GM21515 (cell line): ENCODE measurements around the gene SYNGR1.

Source experiments
- ATAC-seq: cut with Tn5 transposase; IDR thresholded peaks from one replicate; pipeline ENCODE4 v1.9.1; 2021; ENCODE audit not compliant: unreplicated experiment

The SYNGR1 gene, protein sequence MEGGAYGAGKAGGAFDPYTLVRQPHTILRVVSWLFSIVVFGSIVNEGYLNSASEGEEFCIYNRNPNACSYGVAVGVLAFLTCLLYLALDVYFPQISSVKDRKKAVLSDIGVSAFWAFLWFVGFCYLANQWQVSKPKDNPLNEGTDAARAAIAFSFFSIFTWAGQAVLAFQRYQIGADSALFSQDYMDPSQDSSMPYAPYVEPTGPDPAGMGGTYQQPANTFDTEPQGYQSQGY

DNA sequence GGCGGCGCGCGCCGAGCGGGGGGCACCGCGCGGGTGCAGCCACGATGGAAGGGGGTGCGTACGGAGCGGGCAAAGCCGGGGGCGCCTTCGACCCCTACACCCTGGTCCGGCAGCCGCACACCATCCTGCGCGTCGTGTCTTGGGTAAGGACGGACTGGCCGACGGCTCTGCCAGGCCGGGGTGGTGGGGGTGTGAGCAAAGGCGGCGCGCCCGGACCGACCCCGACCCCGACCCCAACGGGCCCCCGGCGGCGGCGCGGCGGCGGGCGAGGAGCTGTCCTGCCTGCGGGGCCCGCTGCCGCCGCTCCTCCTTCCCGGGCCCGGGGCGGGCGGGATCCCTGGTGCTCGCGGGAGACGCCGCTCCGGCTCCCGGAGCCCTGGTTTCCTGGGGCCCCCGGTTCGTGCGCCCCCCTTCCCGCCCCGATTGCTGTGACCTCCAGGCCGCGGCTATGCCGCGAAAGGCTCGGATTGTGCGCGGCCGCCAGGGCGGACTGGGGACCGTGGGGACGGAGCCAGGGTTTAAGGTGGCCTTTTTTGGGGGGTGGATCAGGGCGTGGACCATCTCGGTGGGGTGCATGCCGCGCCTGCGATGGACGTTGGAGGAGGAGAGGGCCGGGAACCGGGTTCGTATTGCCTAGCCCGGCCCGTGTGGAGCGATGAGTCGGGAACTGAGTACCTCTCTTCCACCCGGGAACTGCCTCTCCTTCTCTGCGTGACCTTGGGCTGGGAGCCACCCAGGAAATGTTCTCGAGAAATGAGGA is at the start of gene SYNGR1:
Gene SYNGR1, plus strand, starts transcription at position 25 of the 760 bp plus-strand sequence. Its CDS starts 20 bp downstream, at position 45.
- no peak for ATAC-seq

DNA sequence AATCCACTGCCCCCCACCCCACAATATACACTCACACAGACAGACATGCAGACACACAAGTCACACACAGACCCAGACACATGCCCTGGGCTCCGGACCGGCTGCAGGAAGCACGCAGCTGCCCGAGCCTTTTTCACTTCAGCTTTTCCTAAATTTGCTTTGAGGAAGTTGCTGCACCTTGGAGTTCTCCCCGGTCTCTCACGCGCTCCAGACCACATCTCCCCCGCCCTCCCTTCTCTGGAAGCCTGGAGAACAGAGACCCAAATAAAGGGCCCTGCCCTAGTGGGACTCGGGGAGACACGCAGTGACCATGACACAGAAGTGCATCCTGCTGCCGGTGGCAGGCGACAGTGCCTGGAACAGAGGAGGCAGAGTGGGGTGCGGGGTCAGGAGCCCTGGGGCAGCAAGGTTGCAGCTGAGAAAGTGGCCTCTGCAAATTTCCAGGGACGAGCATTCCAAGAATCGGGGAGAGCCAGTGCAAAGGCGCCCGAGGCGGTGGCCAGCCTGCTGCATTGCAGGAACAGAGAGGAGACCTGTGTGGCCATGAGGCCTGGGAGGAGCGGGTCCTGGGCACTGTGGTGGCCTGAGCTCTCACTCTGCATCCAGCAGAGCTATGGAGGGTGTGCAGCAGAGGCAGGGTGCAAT is 49.5 kb upstream of the SYNGR1 start:
- ATAC-seq, result no peak

DNA sequence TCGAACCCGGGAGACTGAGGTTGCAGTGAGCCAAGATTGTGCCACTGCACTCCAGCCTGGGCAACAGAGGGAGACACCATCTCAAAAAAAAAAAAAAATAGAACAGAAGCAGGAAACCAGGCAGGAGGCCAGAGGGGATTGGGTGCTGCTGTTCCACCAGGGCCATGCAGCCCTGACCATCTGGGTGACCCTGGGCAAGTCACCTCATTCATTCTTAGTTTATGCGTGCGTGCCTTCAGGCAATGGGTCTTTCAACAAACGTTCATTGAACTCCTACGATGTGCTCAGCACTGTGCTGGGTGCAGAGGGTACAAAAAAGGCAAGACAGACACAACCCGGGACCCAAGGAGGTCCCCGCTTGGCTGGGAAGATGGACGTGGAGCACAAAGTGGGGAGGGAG is 48.7 kb upstream of the SYNGR1 start:
- ATAC-seq, result no peak

DNA sequence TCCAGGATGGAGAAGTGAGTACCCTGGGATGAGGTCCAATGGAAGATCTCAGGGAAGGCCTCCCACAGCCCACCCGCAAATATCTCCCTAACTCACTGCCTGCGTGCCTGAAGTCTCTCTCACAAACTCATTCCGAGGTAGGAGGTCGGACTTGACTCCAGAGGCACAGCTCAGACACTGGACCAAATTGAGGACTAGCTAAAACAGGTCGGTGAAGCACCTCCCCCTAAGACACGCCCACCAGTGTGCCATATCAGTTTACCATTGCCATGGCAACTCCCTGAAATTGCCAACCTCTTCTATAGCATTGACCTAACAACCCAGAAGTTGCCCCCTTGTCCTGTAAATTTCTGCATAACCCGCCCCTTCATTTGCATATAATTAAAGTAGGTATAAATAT is 47.9 kb upstream of the SYNGR1 start:
- ATAC-seq, result no peak

DNA sequence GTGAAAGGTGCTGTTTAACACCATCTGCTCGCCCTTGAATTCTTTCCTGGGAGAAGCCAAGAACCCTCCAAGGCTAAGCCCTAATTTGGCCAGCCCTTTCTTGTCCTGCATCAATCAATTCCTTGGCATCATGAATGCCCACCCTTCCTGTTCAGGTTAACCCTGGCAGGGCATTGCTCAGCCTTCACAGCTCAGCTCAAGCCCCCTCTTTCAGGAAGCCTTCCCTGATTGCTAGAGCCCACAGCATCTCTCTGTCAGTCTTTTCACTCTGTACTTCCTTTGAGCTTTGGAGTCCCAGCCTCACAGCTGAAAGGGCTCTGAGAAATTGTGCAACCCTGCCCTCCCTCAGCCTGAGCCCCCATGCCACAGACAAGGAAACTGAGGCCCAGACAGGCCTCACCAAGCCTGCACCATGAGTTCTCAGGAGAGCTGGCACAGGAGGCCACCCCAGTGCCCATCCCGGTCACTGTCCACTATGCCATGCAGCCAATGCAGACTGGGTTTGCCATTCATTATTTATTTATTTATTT is 47.3 kb upstream of the SYNGR1 start:
- no peak for ATAC-seq

DNA sequence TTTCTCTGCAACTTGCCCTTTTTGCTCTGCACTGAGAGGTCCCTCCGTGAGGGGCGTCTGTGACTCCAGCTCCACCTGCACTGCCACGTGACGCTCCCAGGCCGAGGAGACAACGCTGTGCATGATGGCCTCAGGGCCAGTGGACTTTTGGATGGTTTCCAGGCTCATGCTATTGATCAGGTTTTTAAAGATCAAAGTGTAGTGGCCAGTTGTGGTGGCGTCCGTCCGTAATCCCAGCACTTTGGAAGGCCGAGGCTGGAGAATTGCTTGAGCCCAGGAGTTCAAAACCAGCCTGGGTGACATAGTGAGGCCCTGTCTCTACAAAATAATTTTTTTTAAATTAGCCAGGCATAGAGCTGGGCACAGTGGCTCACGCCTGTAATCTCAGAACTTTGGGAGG is 46.4 kb upstream of the SYNGR1 start:
- ATAC-seq, result no peak

DNA sequence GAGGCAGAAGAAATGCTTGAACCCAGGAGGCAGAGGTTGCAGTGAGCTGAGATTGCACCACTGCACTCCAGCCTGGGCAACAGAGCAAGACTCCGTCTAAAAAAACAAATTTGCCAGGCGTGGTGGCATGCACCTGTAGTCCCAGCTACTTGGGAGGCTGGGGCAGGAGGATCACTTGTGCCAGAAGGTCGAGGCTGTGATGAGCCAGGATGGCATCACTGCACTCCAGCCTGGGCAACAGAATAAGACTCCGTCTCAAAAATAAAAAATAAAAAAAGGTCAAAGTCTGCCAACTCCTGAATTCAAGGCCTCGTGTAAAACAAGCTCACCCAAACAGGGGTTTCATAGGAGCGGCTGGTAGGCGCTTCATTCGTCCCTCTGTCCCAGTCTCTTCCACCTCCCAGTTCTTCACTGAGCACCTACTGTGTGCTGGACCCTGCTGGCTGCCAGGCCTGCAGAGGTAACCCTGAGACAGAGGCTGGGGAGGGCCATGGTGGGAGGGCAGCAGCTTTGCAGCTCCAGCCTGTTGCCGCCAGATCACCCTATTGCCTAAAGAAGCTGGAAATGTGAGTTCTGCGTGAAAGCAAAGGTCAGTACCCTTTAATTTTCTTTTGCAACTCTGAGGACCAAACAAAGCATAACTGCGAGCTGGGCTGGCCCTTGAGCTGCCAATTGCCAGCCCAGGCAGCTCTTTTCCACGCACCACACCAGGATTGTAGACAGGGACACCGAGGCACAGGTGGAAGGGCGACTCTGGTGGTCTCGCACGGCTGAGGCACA is 45.7 kb upstream of the SYNGR1 start:
- no peak for ATAC-seq

DNA sequence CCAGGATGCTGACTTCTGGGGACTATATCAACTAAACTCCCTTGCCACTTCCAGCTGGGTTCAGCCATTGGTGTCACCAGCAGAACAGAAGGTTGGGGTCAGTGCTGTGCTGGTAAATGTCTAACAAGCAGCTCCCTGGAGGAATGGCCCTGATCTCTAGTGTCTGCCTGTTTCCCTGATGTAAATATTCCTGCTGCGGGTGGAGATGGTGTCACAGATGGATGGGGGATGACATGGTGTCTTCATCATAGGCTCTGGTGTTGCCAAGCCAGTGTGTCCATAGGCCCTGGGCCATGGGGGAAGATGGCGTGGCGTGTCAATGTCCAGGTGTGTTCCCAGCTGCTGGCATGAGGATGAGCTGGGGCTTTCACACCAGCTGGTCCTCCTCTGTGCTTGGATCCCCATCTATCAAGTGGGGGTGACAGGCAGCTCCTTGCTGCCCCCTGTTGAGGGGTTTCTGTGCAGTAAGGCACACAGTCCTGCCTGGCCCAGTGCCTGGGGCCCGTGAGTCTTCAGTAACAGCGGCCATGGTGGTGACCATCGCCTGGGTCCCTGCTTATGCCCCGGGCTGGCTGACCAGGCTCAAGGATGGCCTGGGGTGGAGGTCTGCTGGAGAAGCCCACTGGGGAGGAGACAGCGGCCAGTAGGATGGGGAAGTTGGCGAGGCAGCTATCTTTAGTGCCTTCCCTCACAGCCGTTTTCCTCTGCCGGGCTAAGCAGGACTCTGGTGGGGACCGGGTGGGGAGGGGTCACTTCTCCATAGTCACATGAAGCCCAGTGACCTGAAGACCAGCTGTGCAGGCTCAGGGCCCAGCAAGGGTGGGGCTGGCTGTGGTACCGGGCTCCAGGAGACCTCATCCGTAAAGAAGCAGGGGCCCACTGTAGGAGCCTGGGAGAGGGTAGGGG is 43.1 kb upstream of the SYNGR1 start:
- no peak for ATAC-seq

DNA sequence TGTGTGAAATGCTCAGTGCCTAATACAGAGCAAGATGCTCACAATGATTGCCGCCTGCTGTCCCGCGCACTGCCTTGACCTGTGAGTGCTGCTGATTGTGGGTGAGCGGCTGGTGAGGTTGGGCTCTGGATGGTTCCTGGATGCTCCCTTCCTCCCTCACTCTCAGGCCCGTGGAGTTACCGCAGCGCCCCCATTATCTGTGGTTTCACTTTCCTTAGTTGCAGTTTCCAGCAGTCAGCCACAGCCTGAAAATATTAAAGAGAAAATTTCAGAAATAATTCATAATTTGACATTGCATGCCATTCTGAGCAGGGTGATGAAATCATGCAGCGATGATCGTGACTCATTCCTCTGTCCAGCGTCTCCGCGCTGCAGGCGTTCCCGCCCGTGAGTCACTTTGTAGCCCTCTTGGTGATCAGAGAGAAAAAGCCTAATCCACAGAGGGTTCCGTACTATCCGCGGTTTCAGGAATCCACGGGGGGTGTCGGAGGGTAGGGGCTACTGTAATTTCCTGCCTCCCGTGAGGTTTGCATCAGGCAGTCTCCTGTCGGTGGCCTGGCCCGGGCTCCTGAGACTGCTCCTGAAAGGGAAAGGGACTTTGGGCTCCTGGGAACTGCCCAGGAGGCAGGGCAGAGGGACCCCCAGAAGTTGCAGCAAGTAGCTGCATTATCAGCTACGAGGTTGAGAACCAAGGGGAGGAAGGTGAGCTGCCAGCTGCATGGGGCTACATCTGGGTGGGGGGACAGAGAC is 41.0 kb upstream of the SYNGR1 start:
- no peak for ATAC-seq

DNA sequence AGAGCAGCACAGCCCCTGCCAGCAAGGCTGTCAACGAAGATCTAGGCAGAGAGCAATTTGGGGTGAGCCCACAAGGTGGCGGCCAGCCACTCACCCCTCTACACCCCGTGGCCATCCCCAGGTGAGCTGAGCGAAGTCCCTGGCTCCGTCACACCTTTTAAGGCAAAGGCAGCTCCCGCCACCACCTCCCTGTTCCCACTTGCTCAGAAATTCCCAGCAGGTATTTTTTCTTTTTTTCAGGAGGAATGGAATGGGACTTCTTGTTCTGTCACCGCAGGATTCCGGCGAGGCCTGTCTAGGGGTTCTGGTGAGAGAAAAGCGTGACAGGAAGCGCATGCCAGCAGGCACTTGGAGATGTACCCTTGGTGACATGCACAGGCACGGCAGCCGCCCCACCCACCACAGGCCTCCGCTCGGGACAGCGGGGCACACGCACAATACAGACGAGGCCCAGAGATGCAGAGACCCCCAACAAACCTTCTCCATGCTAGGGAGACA is 40.4 kb upstream of the SYNGR1 start:
- ATAC-seq, result no peak

DNA sequence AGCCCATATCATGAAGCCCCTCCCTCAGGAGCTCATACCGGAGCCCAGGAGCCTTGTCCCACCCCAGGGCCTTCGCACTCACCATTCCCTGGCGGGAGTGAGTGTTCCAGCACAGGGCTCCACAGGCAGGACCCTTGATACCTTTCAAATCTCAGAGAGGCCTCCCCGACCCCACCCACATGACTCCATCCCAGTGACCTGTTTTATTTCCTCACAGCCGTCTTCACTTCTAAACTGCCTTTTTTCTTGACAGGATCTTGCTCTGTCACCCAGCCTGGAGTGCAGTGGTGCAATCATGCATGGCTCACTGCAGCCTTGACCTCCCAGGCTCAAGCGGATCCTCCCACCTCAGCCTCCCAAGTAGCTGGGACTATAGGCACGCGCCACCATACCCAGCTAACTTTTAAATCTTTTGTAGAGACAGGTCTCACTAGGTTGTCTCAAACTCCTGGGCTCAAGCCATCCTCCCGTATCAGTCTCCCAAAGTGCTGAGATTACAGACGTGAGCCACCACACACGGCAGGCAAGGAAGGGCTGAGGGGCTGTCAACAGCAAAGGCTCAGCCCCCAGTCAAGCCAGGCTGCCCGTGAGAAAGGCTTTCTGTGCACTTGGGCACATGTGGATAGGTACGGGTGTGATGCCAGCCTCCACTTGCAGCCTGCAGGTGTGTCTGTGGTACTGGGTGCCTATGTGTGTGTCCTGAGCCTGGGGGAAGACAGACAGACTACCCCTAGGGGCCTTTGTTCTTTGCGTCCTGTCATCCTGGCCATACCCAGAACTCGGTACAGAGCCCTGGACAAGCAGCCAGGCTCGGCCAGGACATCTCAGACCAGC is 39.7 kb upstream of the SYNGR1 start:
- ATAC-seq, result no peak

DNA sequence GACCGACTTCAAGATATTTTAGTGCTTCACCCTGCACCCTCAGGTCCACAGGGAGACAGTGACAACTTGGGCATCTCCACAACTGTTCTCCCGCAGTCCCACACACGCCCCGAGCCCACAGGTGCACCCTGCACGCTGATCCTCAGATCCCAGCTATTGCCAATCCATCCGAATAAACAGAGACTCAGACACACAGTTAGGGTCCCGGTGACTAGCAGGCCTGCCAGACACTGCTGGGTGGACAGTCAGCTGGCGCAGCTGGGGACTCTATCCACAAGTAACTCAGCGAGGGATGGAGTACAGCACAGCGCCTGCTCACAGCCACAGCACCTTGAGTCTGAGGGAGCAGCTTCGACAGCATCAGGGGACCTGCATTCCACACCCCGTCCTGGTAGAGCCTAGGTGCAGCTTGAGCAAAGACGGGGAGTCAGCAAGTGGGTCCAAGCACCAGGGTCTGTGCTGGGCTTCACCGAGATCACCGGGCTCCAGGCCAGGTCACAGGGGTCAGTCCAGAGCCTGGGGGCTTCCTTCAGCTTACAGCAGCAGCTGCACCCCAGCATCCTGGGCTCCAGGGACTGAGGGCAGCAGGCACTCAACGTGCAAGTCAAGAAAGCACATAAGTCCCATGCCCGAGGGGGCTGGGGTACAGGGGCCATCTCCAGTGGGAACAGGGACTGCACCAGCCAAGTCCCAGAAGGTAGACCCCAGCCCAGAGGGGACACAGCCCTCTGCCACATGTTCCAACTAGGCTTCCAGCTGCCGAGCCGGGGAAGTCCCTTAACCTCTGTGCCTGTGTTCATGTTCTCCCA is 38.0 kb upstream of the SYNGR1 start:
- no peak for ATAC-seq

DNA sequence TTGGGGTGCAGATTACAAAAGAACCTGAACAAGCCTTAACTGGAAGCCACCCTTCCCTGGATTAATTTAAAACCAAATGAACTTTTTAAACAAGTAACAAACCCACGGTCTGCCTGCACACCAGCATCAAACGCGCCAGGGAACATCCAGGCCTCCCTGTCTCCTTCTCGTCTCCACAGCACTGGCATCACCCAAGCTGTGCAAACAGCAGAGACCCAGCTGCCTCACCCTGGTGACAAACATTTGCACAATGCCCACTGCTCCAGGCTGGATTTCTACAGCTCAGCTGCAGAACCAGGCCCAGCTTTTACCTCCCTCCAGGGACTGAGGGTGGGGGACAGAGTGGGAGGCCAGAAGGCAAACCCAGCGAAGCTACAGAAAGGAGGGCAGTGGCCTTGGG is 37.4 kb upstream of the SYNGR1 start:
- no peak for ATAC-seq

DNA sequence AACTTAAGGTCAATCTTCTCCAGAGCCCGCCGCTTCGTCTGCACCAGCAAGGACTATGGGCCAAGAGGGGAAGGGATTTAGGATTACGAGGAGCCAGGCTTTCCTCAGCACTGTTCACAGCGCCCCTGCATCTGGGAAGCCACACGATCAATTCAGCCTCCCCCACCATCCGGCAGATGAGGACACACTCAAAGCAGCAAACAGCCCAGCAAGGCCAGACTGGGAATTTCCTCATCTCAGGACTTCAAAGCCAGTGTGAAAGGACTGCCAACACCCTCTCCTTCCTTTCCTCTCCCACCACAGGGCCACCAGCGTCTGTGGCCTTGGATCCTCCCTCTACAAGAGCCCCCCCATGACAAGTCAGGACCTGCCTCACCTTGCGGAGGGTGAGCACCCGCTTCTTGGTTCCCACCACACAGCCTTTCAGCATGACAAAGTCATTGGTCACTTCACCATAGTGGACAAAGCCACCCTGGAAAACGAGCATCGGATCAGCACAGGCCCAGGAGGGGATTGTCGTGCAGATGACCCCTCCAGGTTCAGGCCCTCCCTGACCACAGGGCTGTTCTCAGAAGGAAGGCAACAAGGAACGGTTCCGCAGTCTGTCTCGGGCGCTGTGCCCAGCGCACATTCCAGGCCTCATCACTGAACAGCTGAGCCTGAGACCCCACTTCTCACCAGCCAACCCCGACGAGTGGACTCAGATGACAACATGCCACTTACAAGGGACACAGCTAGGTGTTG is 36.4 kb upstream of the SYNGR1 start:
- ATAC-seq, result no peak

DNA sequence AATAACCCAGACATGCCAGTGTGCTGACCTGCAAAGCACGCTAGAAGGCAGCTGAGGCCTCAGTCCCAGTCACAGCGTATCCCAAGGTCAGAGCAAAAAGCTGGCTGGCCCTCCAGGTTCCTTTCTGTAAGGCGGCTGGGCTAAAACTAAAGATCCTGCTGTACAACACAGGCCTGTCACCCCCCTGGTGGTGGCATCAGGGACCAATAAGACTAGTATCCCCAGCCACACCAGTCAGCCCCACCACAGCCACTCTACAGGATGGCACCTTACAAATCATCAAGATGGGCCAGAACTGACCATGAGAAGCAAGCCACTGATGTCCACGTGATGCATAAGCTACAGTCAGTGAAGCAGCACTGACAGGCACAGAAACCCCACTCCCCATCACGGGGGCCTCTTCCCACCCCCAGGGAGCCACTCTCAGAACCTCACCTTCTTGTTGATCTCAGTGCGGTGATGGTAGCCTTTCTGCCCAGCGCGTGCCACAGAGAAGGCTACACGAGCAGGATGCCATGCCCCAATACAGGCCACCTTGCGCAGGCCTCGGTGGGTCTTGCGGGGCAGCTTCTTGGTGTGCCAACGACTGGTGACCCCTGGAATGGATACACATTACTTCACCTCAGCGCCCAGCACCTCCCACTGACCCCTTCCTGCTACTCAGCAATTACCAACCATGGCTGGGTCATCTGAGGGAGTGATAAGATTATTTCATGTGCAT is 35.4 kb upstream of the SYNGR1 start:
- no peak for ATAC-seq

DNA sequence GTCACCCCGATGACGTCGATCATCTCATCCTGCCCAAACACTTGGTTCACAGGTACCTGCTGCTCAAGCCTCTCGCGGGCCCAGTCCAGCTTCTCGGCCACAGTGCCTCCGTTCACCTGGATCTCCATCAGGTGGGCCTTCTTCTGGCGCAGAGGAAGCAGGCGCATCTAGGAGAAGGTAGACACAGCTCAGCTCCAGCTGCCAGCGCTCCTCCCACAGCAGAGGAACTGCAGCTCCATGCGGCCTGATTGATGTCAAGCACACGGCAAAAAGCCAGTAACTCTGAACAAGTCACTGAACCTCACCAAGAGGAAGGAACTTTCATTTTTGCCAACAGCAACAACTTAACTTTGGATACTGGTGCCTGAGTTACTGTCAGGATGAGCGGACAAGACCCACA is 34.4 kb upstream of the SYNGR1 start:
- no peak for ATAC-seq
